Gastroesophageal sphincter (tissue), 4 donors: ENCODE measurements around the gene SLC6A19. TPM values are rescaled to one million over a fixed set of nuclear protein-coding genes. Genes with fewer than 3 reads are reported as not detected.

Experiments used
- ATAC-seq: fragments of 150-250 bp; one replicate; pipeline ENCODE4 v1.9.1; 2016; ENCODE audit warnings: mild to moderate bottlenecking, moderate library complexity
- H3K27ac ChIP-seq, 4 donors: fragments of 200-600 bp; sonication (generic) in 3 of 4; 1 replicate in 3 of 4; 2 replicates in 1 of 4; pipeline ENCODE4 v1.5.1; 2016 to 2019
- H3K27me3 ChIP-seq: fragments of 200-600 bp; sonication (generic); one replicate; pipeline ENCODE4 v1.5.1; 2019
- H3K36me3 ChIP-seq, 2 donors: fragments of 200-600 bp; sonication (generic); one replicate each; pipeline ENCODE4 v1.5.1; 2019; ENCODE audit warnings: control low read depth in 1 of 2
- H3K4me1 ChIP-seq, 3 donors: fragments of 200-600 bp; sonication (generic); 1 replicate in 2 of 3; 2 replicates in 1 of 3; pipeline ENCODE4 v1.5.1; 2016 to 2019; ENCODE audit warnings: control low read depth in 2 of 3
- H3K4me3 ChIP-seq, 2 donors: fragments of 200-600 bp; sonication (generic); one replicate each; pipeline ENCODE4 v1.5.1; 2019; ENCODE audit warnings: mild to moderate bottlenecking in 1 of 2, moderate library complexity in 1 of 2
- H3K9me3 ChIP-seq, 3 donors: fragments of 200-600 bp; sonication (generic); one replicate each; pipeline ENCODE4 v1.5.1; 2017 to 2019; ENCODE audit warnings: control low read depth in 2 of 3
- CTCF ChIP-seq, 4 experiments: fragments of 200-600 bp in 2 of 4; fragments of 450-650 bp in 2 of 4; sonication (generic) in 1 of 4; IDR thresholded peaks; one replicate each; pipeline ENCODE4 v1.5.1; 2017 to 2019; ENCODE audit warnings: antibody characterized with exemption in 4 of 4, mild to moderate bottlenecking in 2 of 4, moderate library complexity in 2 of 4
- EP300 ChIP-seq: sonication (generic); formaldehyde crosslinking; IDR thresholded peaks from one replicate; pipeline ENCODE4 v1.6.1; 2017; ENCODE audit warnings: antibody characterized with exemption, mild to moderate bottlenecking
- POLR2A ChIP-seq, 2 donors: fragments of 450-650 bp; IDR thresholded peaks; one replicate each; pipeline ENCODE4 v1.6.1; 2017; ENCODE audit warnings: antibody characterized with exemption in 2 of 2, mild to moderate bottlenecking in 2 of 2, moderate library complexity in 1 of 2
- POLR2AphosphoS5 ChIP-seq: sonication (generic); formaldehyde crosslinking; IDR thresholded peaks from one replicate; pipeline ENCODE4 v1.6.1; 2017; ENCODE audit warnings: antibody characterized with exemption
- WGBS, 2 donors: methylation state at CpG; one replicate each; pipeline ENCODE4 v1.1.5; 2018; ENCODE audit warnings: low coverage in 1 of 2; 5-methylcytosine and 5-hydroxymethylcytosine counted together
- total RNA-seq, 4 donors: library from RNA; depleted of rRNA; stranded (reverse); fragments of >200 nt; gene quantifications; one replicate each; pipeline ENCODE4 v1.1.0, GENCODE V29; 2016

The SLC6A19 gene
- total RNA-seq, 4 donors from 2014 or later: not detected

GRCh38 chr5:1208221-1208742 is 6.9 kb downstream of the SLC6A19 start:
- TF ChIP-seq EP300 (no peak), POLR2AphosphoS5 (no peak), CTCF (IDR thresholded peaks at IDR 0.05) (no peak), POLR2A (IDR thresholded peaks at IDR 0.05) (no peak)
- 50 to 73% methylated on average over 2 to 6 of the region's 17 CpGs for WGBS, 2 donors
- no peaks in the 10 kb centered on the region for H3K36me3 ChIP-seq
- H3K4me1 ChIP-seq: no peaks in the 10 kb centered on the region
- H3K27ac ChIP-seq: no peak overlapping the region
- ATAC-seq: no peak
- peaks cover 61% of the 10 kb centered on the region for H3K27me3 ChIP-seq
- H3K9me3 ChIP-seq: no peaks in the 10 kb centered on the region
- H3K4me3 ChIP-seq: no peak overlapping the region

GRCh38 chr5:1208743-1209488 is 7.5 kb downstream of the SLC6A19 start:
- Histone ChIP-seq H3K9me3 (no peaks in the 10 kb centered on the region), H3K4me1 (no peaks in the 10 kb centered on the region), H3K27ac (no peak overlapping the region), H3K36me3 (no peaks in the 10 kb centered on the region), H3K27me3 (peaks cover 60% of the 10 kb centered on the region), H3K4me3 (no peak overlapping the region)
- WGBS, 2 donors: 50 to 73% methylated on average over 1 to 3 of the region's 24 CpGs
- ATAC-seq: no peak
- TF ChIP-seq POLR2A (IDR thresholded peaks at IDR 0.05) (no peak), CTCF (IDR thresholded peaks at IDR 0.05) (no peak), POLR2AphosphoS5 (no peak), EP300 (no peak)

GRCh38 chr5:1209489-1209852 is 8.1 kb downstream of the SLC6A19 start:
- no peak for TF ChIP-seq EP300
- no peak for TF ChIP-seq CTCF (IDR thresholded peaks at IDR 0.05)
- TF ChIP-seq POLR2AphosphoS5: no peak
- no peak for TF ChIP-seq POLR2A (IDR thresholded peaks at IDR 0.05)
- peaks cover 60% of the 10 kb centered on the region for H3K27me3 ChIP-seq
- no peak overlapping the region for H3K27ac ChIP-seq
- no peak overlapping the region for H3K4me3 ChIP-seq
- no peaks in the 10 kb centered on the region for H3K4me1 ChIP-seq
- H3K9me3 ChIP-seq: no peaks in the 10 kb centered on the region
- 41 to 61% methylated on average over 2 of the region's 2 CpGs for WGBS, 2 donors
- no peaks in the 10 kb centered on the region for H3K36me3 ChIP-seq
- ATAC-seq: no peak

GRCh38 chr5:1209896-1210776 is 8.7 kb downstream of the SLC6A19 start:
- Histone ChIP-seq H3K36me3 (no peaks in the 10 kb centered on the region), H3K9me3 (no peaks in the 10 kb centered on the region), H3K27ac (no peak overlapping the region), H3K27me3 (peaks cover 60% of the 10 kb centered on the region), H3K4me1 (no peaks in the 10 kb centered on the region), H3K4me3 (no peak overlapping the region)
- 58% methylated on average over 4 of the region's 21 CpGs; no CpG with 5 or more reads in 1 of the 2 donors for WGBS, 2 donors
- no peak for TF ChIP-seq POLR2A (IDR thresholded peaks at IDR 0.05)
- TF ChIP-seq EP300: no peak
- TF ChIP-seq CTCF (IDR thresholded peaks at IDR 0.05): no peak
- no peak for TF ChIP-seq POLR2AphosphoS5
- ATAC-seq: no peak
